HL-60 (cell line): ENCODE results near the gene KCNJ11.
A peak's percentile ranks its signal among the peaks of the same experiment; 100 is the strongest.

Experiments
- CTCF ChIP-seq: IDR thresholded peaks from one replicate; pipeline ENCODE4 v1.5.1; 2011; ENCODE audit warnings: low read length, control low read depth, inconsistent platforms; ENCODE audit not compliant: insufficient read depth
- GABPA ChIP-seq: IDR thresholded peaks from 2 replicates; pipeline ENCODE4 v1.6.1; 2012; ENCODE audit warnings: low read depth
- POLR2AphosphoS5 ChIP-seq: IDR thresholded peaks from 2 replicates; pipeline ENCODE4 v1.6.1; 2012; ENCODE audit warnings: low read depth
- REST ChIP-seq: IDR thresholded peaks from 2 replicates; pipeline ENCODE4 v1.6.1; 2012; ENCODE audit warnings: low read depth; ENCODE audit not compliant: insufficient replicate concordance
- SPI1 ChIP-seq: IDR thresholded peaks from 2 replicates; pipeline ENCODE4 v1.6.1; 2012; ENCODE audit warnings: low read depth, mild to moderate bottlenecking, borderline replicate concordance

GRCh38 chr11:17400048-17400775, 11.8 kb upstream of the KCNJ11 start:
- TF ChIP-seq REST (no peak), CTCF (no peak), SPI1 (peak; percentile 76), POLR2AphosphoS5 (no peak), GABPA (no peak)
